IPS-11a (cell line): ENCODE measurements around the gene CD300LB.
"Not testable (repeated sequence)": the region's sequence is repeated elsewhere in the genome, so short reads cannot be mapped to it uniquely, and the experiment has no call there.

Experiments used
- H3K4me3 ChIP-seq: one replicate; pipeline ENCODE4 v1.5.1; 2013; ENCODE audit warnings: low read depth, low read length, control low read depth

CD300LB gene

GRCh38 chr17:74531231-74531761 lies at the start of gene CD300LB:
TSS of gene CD300LB (minus strand) at chr17:74531475. CDS start at chr17:74531350, 125 bp downstream.
- H3K4me3 ChIP-seq, result no peak within 1 kb of the TSS

GRCh38 chr17:74579900-74580299 lies 48.6 kb upstream of the CD300LB start:
- H3K4me3 ChIP-seq, result no peak overlapping the region

DNA sequence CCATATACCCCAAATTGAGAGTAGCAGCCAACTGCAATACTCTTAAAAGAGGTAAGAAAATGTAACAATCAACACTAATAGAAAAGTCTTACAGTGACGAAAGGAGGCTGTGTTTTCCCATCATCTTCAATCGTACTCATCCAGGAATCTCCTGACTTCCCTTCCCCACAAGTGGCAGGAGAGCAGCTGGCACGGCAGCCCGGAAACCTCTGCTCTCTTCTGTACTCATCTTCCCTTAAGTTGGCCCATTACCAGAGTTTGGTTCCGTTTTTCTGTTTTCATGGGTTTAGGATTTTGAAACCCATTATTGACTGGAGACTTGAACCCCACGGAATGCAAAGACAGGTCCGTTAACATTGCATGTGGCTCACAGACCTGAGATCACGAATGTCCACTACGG lies 47.7 kb upstream of the CD300LB start:
- H3K4me3 ChIP-seq, result no peak overlapping the region

DNA sequence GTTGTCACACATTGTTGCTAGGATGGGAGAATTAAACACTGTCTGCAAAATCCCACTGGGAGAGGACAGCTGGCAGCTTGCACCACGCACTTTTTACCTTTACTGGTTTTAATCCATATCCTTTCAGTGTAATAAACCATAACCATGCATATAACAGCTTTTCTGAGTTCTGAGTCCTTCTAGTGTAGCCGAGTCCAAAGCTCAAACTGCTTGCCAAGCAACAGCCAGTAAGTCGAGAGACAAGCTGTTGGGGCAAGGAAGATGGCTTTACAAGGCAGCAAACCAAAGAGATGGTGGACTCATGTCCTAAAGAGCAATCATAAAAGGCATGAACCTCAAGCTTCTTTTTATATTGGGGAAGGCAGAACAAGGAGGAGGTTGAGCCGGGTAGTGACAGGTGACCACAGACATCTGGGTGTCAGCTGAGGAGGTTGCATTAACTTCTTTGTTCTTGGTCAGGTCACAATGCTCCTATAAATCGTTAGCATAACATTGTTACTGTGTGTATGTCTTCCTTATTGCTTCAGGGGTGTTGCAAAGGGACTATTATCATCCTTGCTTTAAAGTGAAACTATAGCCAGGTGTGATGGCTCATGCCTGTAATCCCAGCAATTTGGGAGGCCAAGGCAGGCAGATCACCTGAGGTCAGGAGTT lies 43.3 kb upstream of the CD300LB start:
- no peak overlapping the region for H3K4me3 ChIP-seq

GRCh38 chr17:74573635-74574034 lies 42.4 kb upstream of the CD300LB start:
- not testable (repeated sequence) for H3K4me3 ChIP-seq

GRCh38 chr17:74573169-74573568 lies 41.9 kb upstream of the CD300LB start:
- H3K4me3 ChIP-seq, result no peak overlapping the region

DNA sequence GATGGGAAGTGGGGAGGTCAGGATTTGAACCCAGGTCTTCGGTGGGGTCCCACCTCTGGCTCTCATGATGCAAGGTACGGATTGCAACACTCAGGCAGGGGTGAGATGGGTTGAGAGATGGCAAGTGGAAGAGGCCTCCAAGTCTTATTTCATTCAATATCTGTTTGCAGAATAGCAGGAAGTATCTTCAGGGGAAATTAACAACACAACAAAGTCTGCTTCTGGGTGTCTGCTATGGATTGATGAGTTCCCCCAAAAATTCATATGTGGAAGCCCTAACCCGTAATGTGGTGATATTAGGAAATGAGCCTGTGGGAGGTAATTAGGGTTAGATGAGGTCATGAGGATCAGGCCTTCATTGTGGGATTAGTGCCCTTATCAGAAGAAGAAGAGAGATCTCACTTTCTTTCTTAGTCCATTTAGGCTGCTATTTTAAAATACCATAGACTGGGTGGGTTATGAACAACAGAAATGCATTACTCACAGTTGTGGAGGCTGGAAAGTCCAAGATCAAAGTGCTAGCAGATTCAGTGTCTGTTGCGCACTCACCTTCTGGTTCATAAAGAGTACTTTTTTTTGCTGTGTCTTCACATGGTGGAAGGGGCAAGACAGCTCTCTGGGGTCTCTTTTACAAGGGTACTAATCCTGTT lies 40.5 kb upstream of the CD300LB start:
- no peak overlapping the region for H3K4me3 ChIP-seq

- no peak overlapping the region for H3K4me3 ChIP-seq
Observed at GRCh38 chr17:74569020-74570003, 38.0 kb upstream of the CD300LB start.

GRCh38 chr17:74568106-74568873 lies 37.0 kb upstream of the CD300LB start:
- no peak overlapping the region for H3K4me3 ChIP-seq

DNA sequence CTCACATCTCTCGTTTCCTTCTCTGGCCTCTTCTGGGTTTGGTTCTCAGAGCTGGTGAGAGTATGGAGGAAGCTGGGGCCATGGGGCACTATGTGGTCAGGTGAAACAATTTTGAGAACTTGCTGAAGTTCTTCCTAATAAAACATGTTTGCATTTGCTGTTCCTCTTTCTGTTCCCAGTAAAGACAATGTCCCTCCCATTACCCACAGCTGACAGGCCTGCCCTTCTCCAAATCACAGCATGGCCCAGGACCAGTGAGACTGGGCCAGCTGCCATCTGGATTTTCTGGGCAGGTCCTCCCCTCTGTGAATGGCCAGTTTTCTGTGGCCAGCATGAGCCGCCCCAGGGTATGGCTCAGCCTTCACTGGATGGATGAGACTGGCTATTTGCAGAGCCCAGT lies 36.1 kb upstream of the CD300LB start, which contains the start of gene CD300H:
Gene CD300H, minus strand, starts transcription at position 113 of the 400 bp plus-strand sequence.
- H3K4me3 ChIP-seq, result no peak within 1 kb of the TSS

DNA sequence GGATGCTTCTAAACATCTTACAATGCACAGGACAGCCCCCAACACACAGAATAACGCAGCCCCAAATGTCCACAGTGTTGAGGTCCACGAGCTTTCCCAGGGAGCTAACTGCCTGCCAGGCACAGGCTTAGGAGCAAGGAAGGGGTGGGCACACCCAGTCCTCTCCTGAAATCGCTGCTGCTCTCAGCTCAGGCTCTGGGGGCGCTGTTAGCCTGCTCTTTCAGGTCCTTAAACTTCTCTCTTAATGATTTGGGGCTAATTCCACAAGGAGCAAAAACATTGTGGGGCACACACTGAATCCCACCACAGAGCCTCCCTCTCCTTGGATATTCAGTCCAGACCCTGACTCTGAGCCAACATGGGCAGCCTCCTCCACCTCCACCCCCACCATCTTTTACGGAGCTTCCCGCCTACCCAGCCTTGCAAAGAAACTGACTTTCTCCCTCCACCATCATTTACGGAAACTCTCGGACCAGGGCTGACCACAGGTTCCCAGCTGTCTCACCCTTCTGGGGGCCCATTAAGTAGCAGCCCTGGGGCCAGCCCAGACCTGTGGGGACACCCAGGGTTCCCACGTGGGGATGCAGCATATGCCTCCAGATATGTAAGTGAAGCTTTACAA lies 35.0 kb upstream of the CD300LB start:
- H3K4me3 ChIP-seq, result no peak overlapping the region

- H3K4me3 ChIP-seq, result no peak overlapping the region
Observed at GRCh38 chr17:74565126-74565525, 33.9 kb upstream of the CD300LB start.

DNA sequence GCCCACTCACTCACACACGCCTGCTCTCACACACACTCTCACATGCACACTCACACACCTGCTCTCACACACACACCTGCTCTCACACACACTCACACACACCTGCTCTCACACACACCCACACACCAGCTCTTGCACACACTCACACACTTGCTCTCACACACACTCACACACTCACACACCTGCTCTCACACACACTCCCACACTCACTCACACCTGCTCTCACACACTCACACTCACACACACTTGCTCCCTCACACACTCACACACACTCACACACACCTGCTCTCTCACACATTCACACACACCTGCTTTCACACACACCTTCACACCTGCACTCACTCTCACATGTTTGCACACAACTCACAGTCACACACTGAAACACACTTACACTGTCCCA lies 32.1 kb upstream of the CD300LB start:
- H3K4me3 ChIP-seq, result no peak overlapping the region

GRCh38 chr17:74561586-74561985 lies 30.3 kb upstream of the CD300LB start:
- H3K4me3 ChIP-seq, result no peak overlapping the region

DNA sequence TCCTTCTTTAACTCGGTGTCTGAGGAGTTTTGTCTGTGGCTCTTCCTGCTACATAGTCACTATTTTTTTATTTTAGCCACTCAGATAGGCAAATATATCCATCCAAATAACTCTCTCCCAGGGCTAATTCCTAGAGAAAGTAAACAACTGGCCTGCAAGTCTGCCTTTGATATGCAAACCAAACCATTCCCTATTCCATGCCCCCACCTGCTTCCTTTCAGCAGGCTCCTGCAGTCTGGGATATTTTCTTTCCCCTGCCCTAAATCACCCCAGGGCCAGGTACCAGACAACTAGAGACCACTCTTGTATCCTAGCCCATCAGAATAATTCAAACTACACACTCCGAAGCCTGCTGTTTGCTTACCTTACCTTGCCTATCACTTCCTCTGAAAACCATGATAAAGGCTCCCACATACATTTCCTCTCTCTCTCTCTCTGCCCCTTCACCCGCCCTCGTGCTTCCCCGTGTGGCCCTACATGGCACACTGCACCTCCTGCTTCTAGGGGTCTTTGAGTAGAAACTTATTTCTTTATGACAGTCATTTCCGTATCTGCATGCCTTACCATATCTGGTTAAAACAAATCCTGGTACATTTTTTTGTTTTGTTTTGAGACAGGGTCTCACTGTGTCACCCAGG lies 27.7 kb upstream of the CD300LB start:
- H3K4me3 ChIP-seq, result no peak overlapping the region

- H3K4me3 ChIP-seq, result not testable (repeated sequence)
Observed at GRCh38 chr17:74558402-74558801, 27.1 kb upstream of the CD300LB start.

DNA sequence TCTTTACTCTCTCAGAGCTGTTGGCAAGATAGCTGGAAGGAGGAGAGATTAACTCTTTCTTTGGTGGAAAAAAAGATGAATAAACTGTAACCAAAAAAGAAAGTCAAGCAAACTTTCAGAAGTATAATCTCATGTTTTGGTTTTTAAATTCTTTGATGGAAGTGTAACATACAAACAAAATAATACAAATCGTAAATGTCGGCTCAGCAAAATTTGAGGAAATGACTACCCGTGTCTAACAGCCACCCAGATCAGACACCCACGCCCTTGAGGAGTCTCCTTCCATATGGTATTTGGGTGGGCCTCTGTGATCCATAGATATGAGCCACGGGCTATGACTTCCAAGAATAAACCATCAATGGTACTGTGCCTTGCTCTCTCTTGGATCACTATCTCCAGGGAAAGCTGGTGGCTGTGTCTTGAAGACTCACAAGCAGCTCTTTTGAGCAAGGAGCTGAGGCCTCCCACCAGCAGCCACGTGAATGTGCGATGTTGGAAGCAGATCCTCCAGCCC lies 24.2 kb upstream of the CD300LB start:
- no peak overlapping the region for H3K4me3 ChIP-seq

- H3K4me3 ChIP-seq, result no peak overlapping the region
Observed at GRCh38 chr17:74554909-74555308, 23.6 kb upstream of the CD300LB start.

DNA sequence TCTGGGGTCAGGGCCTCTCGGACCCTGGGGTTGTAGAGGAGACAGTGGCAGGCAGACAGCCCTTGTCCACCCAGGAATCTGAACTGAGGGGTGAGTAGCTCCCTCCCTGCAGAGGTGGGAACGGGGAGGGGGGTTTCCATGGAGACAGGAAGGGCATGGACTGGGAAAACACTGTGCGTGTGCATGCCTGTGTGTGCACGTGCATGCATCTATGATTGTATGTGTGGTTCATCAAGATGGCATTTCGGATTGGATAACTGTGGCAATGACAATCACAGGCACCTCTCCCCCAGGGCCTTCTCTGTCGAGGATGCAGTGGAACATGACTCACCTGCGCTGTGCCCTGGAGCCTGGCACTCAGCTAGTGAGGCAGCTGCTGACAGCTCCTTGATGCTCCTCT lies 20.8 kb upstream of the CD300LB start:
- H3K4me3 ChIP-seq, result no peak overlapping the region
